K562 (cell line): ENCODE measurements around the gene COX5A. TPM values are rescaled to one million over a fixed set of nuclear protein-coding genes. Genes with fewer than 3 reads are reported as not detected.

Source experiments
- BACH1 ChIP-seq: fragments of 200-800 bp; sonication (Bioruptor generic); IDR thresholded peaks from 2 replicates; pipeline ENCODE4 v1.6.1; 2016; ENCODE audit warnings: missing genetic modification characterization, missing compliant biosample characterization
- CBX3 ChIP-seq, 2 experiments: IDR thresholded peaks; 1 replicate in 1 of 2; 2 replicates in 1 of 2; pipeline ENCODE4 v1.6.1; 2012; ENCODE audit warnings: inconsistent platforms in 2 of 2, low read length in 2 of 2, borderline replicate concordance in 1 of 2, control low read depth in 1 of 2
- ERF ChIP-seq: fragments of 450-650 bp; formaldehyde crosslinking; IDR thresholded peaks from 2 replicates; pipeline ENCODE4 v1.4.0; 2020; ENCODE audit warnings: mild to moderate bottlenecking, mixed read lengths
- GATAD2A ChIP-seq: fragments of 450-650 bp; IDR thresholded peaks from 2 replicates; pipeline ENCODE4 v1.6.1; 2017
- KLF16 ChIP-seq: IDR thresholded peaks from 2 replicates; pipeline ENCODE4 v1.6.1; 2016; ENCODE audit warnings: antibody characterized with exemption
- MEIS2 ChIP-seq: fragments of 450-650 bp; IDR thresholded peaks from 2 replicates; pipeline ENCODE4 v1.6.1; 2014; ENCODE audit warnings: mild to moderate bottlenecking; ENCODE audit not compliant: partially characterized antibody
- MTA1 ChIP-seq: fragments of 450-650 bp; IDR thresholded peaks from 2 replicates; pipeline ENCODE4 v1.6.1; 2017; ENCODE audit warnings: borderline replicate concordance
- NCOR1 ChIP-seq: fragments of 450-650 bp; IDR thresholded peaks from 2 replicates; pipeline ENCODE4 v1.6.1; 2016; ENCODE audit warnings: mild to moderate bottlenecking, moderate library complexity
- NR1H2 ChIP-seq: sonication (generic); formaldehyde crosslinking; IDR thresholded peaks from 2 replicates; pipeline ENCODE4 v1.4.0; 2020; ENCODE audit warnings: mild to moderate bottlenecking, missing genetic modification reagents
- NR2C1 ChIP-seq, 2 experiments: fragments of 450-650 bp; IDR thresholded peaks; 2 replicates each; pipeline ENCODE4 v1.6.1; 2017; ENCODE audit warnings: mild to moderate bottlenecking in 2 of 2, antibody characterized with exemption in 1 of 2, inconsistent platforms in 1 of 2, missing compliant biosample characterization in 1 of 2, missing genetic modification characterization in 1 of 2
- PYGO2 ChIP-seq: fragments of 450-650 bp; IDR thresholded peaks from 2 replicates; pipeline ENCODE4 v1.6.1; 2016; ENCODE audit warnings: mild to moderate bottlenecking, missing genetic modification characterization, moderate library complexity, missing compliant biosample characterization
- SAFB ChIP-seq: fragments of 200-400 bp; formaldehyde crosslinking; IDR thresholded peaks from 2 replicates; pipeline ENCODE4 v1.6.1; 2017; ENCODE audit warnings: low read depth, low read length, borderline replicate concordance
- SMARCA4 ChIP-seq: fragments of 450-650 bp; IDR thresholded peaks from 2 replicates; pipeline ENCODE4 v1.6.1; 2016
- YBX1 ChIP-seq: fragments of 450-650 bp; IDR thresholded peaks from 2 replicates; pipeline ENCODE4 v1.7.1; 2016; ENCODE audit warnings: mild to moderate bottlenecking
- ZBTB17 ChIP-seq: fragments of 450-650 bp; formaldehyde crosslinking; IDR thresholded peaks from 2 replicates; pipeline ENCODE4 v1.4.0; 2020; ENCODE audit warnings: mild to moderate bottlenecking
- ZBTB8A ChIP-seq: fragments of 450-650 bp; IDR thresholded peaks from 2 replicates; pipeline ENCODE4 v1.6.1; 2018; ENCODE audit warnings: mild to moderate bottlenecking, moderate library complexity; ENCODE audit not compliant: partially characterized antibody
- ZFP30 ChIP-seq: fragments of 250-450 bp; sonication (Bioruptor Pico); IDR thresholded peaks from 2 replicates; pipeline ENCODE4 v1.8.0; 2022; ENCODE audit warnings: moderate library complexity, mild to moderate bottlenecking, inconsistent platforms, borderline replicate concordance
- ZNF12 ChIP-seq: sonication (generic); formaldehyde crosslinking; IDR thresholded peaks from 2 replicates; pipeline ENCODE4 v1.4.0; 2020; ENCODE audit warnings: mild to moderate bottlenecking, missing genetic modification reagents
- ZNF140 ChIP-seq: fragments of 250-450 bp; sonication (Bioruptor Pico); IDR thresholded peaks from 2 replicates; pipeline ENCODE4 v1.8.0; 2021; ENCODE audit warnings: moderate library complexity, mild to moderate bottlenecking, inconsistent platforms
- ZNF507 ChIP-seq: conservative IDR thresholded peaks from 2 replicates; pipeline ENCODE4 v1.6.1; 2017; ENCODE audit warnings: missing genetic modification characterization, missing compliant biosample characterization
- ZNF764 ChIP-seq: fragments of 250-450 bp; sonication (Bioruptor Pico); IDR thresholded peaks from 2 replicates; pipeline ENCODE4 v1.4.0; 2020; ENCODE audit warnings: low read depth, mild to moderate bottlenecking, moderate library complexity
- ZNF766 ChIP-seq: fragments of 200-800 bp; sonication (Bioruptor generic); conservative IDR thresholded peaks from 2 replicates; pipeline ENCODE4 v1.6.1; 2016; ENCODE audit warnings: missing genetic modification characterization, missing compliant biosample characterization
- polyA plus RNA-seq, 8 experiments: library from polyadenylated mRNA; depleted of rRNA in 4 of 8; stranded (reverse) in 5 of 8; unstranded in 3 of 8; fragments of >200 nt; fragmentation: Nextera tagmentation in 2 of 8; fragmentation: Illumina TruSeq in 1 of 8; extraction: Ambion mirVana in 2 of 8; extraction: Trizol in 1 of 8; gene quantifications; 2 replicates each; pipeline versions ENCODE4 v1.2.1 to v1.2.3, GENCODE V29; 2011 to 2014; ENCODE audit warnings: inconsistent platforms in 1 of 8, missing spikeins in 1 of 8
- total RNA-seq, 7 experiments: library from RNA; depleted of rRNA in 6 of 7; stranded (reverse); fragments of >200 nt in 6 of 7; fragmentation: Illumina TruSeq in 2 of 7; extraction: Trizol in 2 of 7; gene quantifications; 2 replicates each; pipeline versions ENCODE4 v1.2.1 to v1.2.3, GENCODE V29; 2011 to 2021; ENCODE audit warnings: low replicate concordance in 1 of 7
- TF ChIP-seq, protein P1 (sequence below): sonication (generic); formaldehyde crosslinking; IDR thresholded peaks from 2 replicates; pipeline ENCODE4 v1.8.1; 2022; ENCODE audit warnings: missing genetic modification reagents
- TF ChIP-seq, protein P2 (sequence below): fragments of 450-650 bp; IDR thresholded peaks from 2 replicates; pipeline ENCODE4 v1.6.1; 2016
- TF ChIP-seq, protein P3 (sequence below): sonication (generic); formaldehyde crosslinking; IDR thresholded peaks from 2 replicates; pipeline ENCODE4 v1.8.1; 2023; ENCODE audit warnings: mild to moderate bottlenecking, missing genetic modification reagents, moderate library complexity
- TF ChIP-seq, protein P4 (sequence below): sonication (generic); formaldehyde crosslinking; IDR thresholded peaks from 2 replicates; pipeline ENCODE4 v1.9.0; 2022; ENCODE audit warnings: mild to moderate bottlenecking, missing genetic modification reagents

Gene COX5A
- total and polyA plus RNA-seq, 9 of the 15 experiments (the other 6 are each of a cell fraction or from before 2014, with no cell fraction given): 86.8 to 553 (median 371) TPM

DNA sequence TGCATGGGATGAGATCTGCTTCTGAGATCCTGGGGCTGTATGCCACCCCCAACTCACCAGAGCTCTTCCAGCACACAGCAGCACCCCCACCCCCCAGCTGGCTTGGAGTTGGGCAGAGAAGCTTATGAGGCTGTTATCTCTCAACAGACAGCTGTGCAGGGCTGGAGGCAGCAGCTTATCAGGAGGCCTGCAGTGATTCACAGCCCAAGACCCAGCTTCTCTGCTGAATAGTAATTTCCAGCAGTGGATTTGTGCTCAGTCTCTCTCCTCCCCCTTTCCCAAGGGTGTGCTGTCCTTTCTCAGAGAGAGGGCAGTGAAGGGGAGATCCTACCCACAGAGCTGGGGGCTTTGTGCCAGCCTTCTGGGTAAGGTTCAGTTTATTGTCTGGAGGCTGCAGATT lies 16.6 kb upstream of the COX5A start (continued):
- TF ChIP-seq GATAD2A (0 out of 2 replicates have a peak, but pooled peaks have one; percentile 67), NR2C1 (IDR thresholded peaks at IDR 0.05) (no peak; the same call in 1 of the 2 replicates), NR2C1 (tag; IDR thresholded peaks at IDR 0.05) (peak; percentile 79), YBX1 (no peak), SMARCA4 (peak; percentile 99), SAFB (no peak), ZNF507 (tag) (no peak), ERF (CRISPR knock-in tag) (peak; percentile 84; the same call in 1 of the 2 replicates), ZNF764 (no peak), NR1H2 (CRISPR knock-in tag) (no peak), MEIS2 (peak; percentile 72), PYGO2 (tag) (peak; percentile 69; the same call in 1 of the 2 replicates), KLF16 (peak; percentile 99), ZBTB8A (no peak), ZBTB17 (no peak), ZNF12 (CRISPR knock-in tag) (no peak), ZNF140 (CRISPR knock-in tag) (no peak), NCOR1 (peak; percentile 98), MTA1 (peak; percentile 78; the same call in 1 of the 2 replicates), BACH1 (tag) (peak; percentile 81), CBX3 (IDR thresholded peaks at IDR 0.05; ENCODE audit: borderline replicate concordance in 1 of 2, low read length in 2 of 2) (peak in 1 of 2 experiments; percentile 90; a peak in 2 of 3 replicates), ZNF766 (CRISPR knock-in tag) (peak; percentile 94), ZFP30 (no peak)
- TF ChIP-seq, protein P1, sequence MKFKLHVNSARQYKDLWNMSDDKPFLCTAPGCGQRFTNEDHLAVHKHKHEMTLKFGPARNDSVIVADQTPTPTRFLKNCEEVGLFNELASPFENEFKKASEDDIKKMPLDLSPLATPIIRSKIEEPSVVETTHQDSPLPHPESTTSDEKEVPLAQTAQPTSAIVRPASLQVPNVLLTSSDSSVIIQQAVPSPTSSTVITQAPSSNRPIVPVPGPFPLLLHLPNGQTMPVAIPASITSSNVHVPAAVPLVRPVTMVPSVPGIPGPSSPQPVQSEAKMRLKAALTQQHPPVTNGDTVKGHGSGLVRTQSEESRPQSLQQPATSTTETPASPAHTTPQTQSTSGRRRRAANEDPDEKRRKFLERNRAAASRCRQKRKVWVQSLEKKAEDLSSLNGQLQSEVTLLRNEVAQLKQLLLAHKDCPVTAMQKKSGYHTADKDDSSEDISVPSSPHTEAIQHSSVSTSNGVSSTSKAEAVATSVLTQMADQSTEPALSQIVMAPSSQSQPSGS (CRISPR knock-in tag): no peak
- TF ChIP-seq, protein P2, sequence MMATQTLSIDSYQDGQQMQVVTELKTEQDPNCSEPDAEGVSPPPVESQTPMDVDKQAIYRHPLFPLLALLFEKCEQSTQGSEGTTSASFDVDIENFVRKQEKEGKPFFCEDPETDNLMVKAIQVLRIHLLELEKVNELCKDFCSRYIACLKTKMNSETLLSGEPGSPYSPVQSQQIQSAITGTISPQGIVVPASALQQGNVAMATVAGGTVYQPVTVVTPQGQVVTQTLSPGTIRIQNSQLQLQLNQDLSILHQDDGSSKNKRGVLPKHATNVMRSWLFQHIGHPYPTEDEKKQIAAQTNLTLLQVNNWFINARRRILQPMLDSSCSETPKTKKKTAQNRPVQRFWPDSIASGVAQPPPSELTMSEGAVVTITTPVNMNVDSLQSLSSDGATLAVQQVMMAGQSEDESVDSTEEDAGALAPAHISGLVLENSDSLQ: peak; percentile 53
- TF ChIP-seq, protein P3, sequence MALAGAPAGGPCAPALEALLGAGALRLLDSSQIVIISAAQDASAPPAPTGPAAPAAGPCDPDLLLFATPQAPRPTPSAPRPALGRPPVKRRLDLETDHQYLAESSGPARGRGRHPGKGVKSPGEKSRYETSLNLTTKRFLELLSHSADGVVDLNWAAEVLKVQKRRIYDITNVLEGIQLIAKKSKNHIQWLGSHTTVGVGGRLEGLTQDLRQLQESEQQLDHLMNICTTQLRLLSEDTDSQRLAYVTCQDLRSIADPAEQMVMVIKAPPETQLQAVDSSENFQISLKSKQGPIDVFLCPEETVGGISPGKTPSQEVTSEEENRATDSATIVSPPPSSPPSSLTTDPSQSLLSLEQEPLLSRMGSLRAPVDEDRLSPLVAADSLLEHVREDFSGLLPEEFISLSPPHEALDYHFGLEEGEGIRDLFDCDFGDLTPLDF (CRISPR knock-in tag): no peak
- TF ChIP-seq, protein P4, sequence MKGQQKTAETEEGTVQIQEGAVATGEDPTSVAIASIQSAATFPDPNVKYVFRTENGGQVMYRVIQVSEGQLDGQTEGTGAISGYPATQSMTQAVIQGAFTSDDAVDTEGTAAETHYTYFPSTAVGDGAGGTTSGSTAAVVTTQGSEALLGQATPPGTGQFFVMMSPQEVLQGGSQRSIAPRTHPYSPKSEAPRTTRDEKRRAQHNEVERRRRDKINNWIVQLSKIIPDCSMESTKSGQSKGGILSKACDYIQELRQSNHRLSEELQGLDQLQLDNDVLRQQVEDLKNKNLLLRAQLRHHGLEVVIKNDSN (CRISPR knock-in tag): no peak
